ENCODE measurements around the gene OR13C8.
"Not testable (repeated sequence)": the region's sequence is repeated elsewhere in the genome, so short reads cannot be mapped to it uniquely, and the experiment has no call there.

The OR13C8 gene

GRCh38 chr9:104568868-104569267 is at the start of gene OR13C8:
Gene OR13C8 (plus strand): TSS chr9:104569168. CDS start chr9:104569168, 0 bp downstream.
- H3K4me3 ChIP-seq (ENCODE audit: low read depth, low read length): no peak within 1 kb of the TSS
- no peak for TF ChIP-seq CTCF (conservative IDR thresholded peaks at IDR 0.05; ENCODE audit: low read depth, low read length)

GRCh38 chr9:104520241-104520640 is 48.7 kb upstream of the OR13C8 start:
- DNase-seq (ENCODE audit: low read depth); H3K4me3 ChIP-seq (ENCODE audit: low read depth, low read length): not testable (repeated sequence)

More at GRCh38 chr9:104568868-104569267, at the start of gene OR13C8:
- DNase-seq (ENCODE audit: low read depth): no peak

- TF ChIP-seq CTCF (conservative IDR thresholded peaks at IDR 0.05; ENCODE audit: low read depth, low read length): no peak
- DNase-seq (ENCODE audit: low read depth): no peak
- H3K4me3 ChIP-seq (ENCODE audit: low read depth, low read length): no peak within 1 kb of the TSS
These were observed 41.9 kb upstream of the OR13C8 start, which contains the start of gene OR13C4 for GRCh38 chr9:104527109-104527508. Gene OR13C4 (minus strand): TSS chr9:104527209. CDS start chr9:104527209, 0 bp downstream.

- no peak for TF ChIP-seq CTCF (conservative IDR thresholded peaks at IDR 0.05; ENCODE audit: low read depth, low read length)
- no peak within 1 kb of the TSS for H3K4me3 ChIP-seq (ENCODE audit: low read depth, low read length)
- DNase-seq (ENCODE audit: low read depth): no peak
These were observed 32.2 kb upstream of the OR13C8 start, which contains the start of gene OR13C3 for GRCh38 chr9:104536756-104537155. Gene OR13C3 (minus strand): TSS chr9:104536856. CDS start chr9:104536723, 133 bp downstream.

- H3K4me3 ChIP-seq (ENCODE audit: low read depth, low read length): no peak overlapping the region
- TF ChIP-seq CTCF (conservative IDR thresholded peaks at IDR 0.05; ENCODE audit: low read depth, low read length): no peak
- DNase-seq (ENCODE audit: low read depth): no peak
These were observed 29.7 kb upstream of the OR13C8 start for GRCh38 chr9:104539275-104539674.

- TF ChIP-seq CTCF (conservative IDR thresholded peaks at IDR 0.05; ENCODE audit: low read depth, low read length): no peak
- no peak overlapping the region for H3K4me3 ChIP-seq (ENCODE audit: low read depth, low read length)
- DNase-seq (ENCODE audit: low read depth): no peak
These were observed 24.3 kb upstream of the OR13C8 start for GRCh38 chr9:104544644-104545043.

- peak; percentile 4 for DNase-seq (ENCODE audit: low read depth)
- TF ChIP-seq CTCF (conservative IDR thresholded peaks at IDR 0.05; ENCODE audit: low read depth, low read length): no peak
- H3K4me3 ChIP-seq (ENCODE audit: low read depth, low read length): no peak overlapping the region
These were observed 15.7 kb upstream of the OR13C8 start for GRCh38 chr9:104553261-104553660.

Data from choroid plexus epithelial cell (primary cell).